Caki2 (cell line): Measurements from ENCODE around the gene TACR3. TPM values are rescaled to one million over a fixed set of nuclear protein-coding genes. Genes with fewer than 3 reads are reported as not detected.
"Not testable (repeated sequence)": the region's sequence is repeated elsewhere in the genome, so short reads cannot be mapped to it uniquely, and the experiment has no call there.

Experiments used
- DNase-seq: peaks from one replicate; pipeline ENCODE4 v3.0.0-alpha.2; 2015; ENCODE audit warnings: low read depth
- in situ Hi-C: cut with HindIII; loops from 2 replicates; pipeline ENCODE4 v1.10.0; 2016; ENCODE audit warnings: low sequenced_read_pairs, low pct_unique_long_range_greater_than_20kb, mixed read lengths
- total RNA-seq: library from RNA; depleted of rRNA; stranded (reverse); fragments of >200 nt; shearing (Covaris generic); gene quantifications from 2 replicates; pipeline ENCODE4 v1.2.3, GENCODE V29; 2014; ENCODE audit warnings: low replicate concordance; rRNA removed

TACR3 gene, protein sequence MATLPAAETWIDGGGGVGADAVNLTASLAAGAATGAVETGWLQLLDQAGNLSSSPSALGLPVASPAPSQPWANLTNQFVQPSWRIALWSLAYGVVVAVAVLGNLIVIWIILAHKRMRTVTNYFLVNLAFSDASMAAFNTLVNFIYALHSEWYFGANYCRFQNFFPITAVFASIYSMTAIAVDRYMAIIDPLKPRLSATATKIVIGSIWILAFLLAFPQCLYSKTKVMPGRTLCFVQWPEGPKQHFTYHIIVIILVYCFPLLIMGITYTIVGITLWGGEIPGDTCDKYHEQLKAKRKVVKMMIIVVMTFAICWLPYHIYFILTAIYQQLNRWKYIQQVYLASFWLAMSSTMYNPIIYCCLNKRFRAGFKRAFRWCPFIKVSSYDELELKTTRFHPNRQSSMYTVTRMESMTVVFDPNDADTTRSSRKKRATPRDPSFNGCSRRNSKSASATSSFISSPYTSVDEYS
- total RNA-seq, result not detected in 2 replicates

DNA sequence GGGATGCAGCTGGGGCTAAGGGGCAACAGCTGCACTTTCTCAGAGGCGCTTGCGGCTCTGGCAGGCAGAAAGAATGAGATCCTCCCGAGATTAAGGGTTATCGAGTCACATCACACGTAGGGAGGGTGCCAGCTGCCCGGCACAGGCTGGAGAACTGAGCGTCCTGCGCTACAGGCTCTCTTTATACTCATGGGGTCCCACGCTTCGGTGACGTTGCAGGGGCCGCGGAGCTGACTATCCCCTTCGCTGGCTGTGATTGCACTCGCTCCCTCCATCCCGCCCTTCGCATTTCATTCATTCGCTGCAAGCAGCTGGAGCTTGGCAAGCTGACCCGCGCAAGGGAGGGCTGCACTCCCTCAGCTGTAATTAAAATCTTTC, at the start of gene TACR3:
Gene TACR3, minus strand, starts transcription at position 156 of the 378 bp plus-strand sequence. CDS start 310 bp downstream, outside the sequence.
- DNase-seq, result no peak
- in situ Hi-C loops, result no loop called here

DNA sequence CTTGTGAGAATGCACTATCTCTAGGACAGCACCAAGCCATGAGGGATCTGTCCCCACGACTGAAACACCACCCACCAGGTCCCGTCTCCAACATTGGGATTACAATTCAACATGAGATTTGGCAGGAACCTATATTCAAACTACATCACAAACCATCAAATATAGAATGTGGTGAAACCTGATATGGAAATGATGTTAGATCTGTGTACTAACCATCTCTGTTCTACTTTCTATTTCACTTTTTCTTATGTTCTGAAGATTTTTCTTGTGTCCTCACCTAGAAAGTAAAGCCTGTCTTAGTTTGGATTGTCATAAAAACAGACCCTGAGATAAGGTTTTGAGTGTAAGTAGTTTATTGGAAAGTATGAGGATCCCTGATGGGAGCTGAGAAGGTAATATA, 37.8 kb upstream of the TACR3 start:
- in situ Hi-C loops, result no loop called here
- DNase-seq, result no peak

DNA sequence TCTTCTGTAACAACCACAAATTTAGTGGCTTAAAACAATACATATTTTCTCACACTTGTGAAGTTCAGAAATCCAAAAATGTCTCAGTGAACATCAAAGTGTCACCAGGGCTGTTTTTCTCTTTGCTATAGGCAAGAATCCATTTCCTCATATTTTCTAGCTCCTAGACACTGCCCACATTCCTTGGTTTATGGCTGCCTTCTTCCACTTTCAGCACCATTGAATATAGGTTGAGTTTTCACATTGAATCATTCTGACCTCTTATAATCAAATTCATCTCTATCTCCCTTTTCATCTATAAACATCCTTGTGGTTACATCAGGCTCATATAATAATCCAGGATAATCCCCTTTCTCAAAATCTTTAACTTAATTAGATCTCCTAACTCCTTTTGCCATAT, 37.0 kb upstream of the TACR3 start:
- in situ Hi-C loops, result no loop called here
- no peak for DNase-seq

DNA sequence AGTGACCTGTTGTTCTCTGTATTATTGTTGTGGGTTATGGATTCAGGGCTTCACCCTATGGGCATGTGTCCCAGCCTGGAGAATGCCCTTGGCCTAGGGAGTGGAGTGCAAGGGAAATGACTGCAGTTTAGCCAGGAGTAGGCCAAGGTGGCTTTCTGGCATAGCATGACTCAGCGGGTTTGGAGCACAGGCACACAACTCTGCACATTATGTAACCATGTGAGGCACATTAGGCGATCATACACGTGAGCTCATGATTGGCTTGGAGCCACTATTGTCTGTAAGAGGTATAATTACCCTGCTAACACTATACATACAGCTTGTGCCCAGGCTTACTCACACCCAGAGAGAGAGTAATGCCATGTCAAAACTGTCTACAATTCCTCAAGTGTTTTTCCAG, 35.1 kb upstream of the TACR3 start:
- in situ Hi-C loops, result no loop called here
- peak; percentile 57 for DNase-seq

DNA sequence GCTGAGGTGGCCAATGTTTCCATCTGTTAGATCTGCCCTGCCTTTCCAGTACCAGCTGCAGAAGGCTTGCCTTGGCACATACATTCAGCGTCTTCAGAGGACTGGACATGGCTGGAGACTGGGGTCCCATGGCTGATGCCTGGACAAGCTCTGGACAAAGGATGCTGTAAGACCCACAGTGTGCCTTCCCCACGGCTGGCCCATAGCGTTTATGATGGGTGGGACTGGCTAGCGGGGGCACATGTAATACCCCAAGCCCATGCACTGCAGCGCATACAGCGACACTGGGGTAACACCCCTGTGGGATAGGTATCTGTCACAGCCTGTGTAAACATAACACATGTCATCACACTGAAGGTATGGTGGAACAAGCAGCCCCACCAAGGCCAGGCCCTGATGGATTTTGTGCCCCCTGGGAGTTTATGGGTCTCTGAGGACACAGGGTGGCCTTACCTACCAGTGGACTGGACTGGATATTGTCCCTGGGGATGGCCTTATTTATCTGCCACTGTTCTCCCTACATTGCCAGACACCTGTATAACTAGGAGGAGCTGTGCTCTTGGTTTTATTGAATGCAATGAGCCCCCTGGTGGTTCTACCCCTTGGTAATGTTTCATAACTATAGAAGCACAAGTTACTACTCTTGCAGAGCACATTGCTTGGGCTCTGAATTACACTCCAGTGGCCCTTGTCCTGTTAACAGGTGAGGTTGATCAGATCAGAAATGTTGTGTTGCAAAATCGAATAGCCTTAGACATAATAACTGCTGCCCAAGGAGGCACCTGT, 34.3 kb upstream of the TACR3 start:
- no peak for DNase-seq
- in situ Hi-C loops, result no loop called here

DNA sequence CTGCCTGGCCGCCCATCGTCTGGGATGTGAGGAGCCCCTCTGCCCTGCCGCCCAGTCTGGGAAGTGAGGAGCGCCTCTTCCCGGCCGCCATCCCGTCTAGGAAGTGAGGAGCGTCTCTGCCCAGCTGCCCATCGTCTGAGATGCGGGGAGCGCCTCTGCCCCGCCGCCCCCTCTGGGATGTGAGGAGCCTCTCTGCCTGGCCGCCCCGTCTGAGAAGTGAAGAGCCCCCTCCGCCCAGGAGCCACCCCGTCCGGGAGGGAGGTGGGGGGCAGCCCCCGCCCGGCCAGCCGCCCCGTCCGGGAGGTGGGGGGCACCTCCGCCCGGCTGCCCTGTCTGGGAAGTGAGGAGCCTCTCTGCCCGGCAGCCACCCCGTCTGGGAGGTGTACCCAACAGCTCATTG, 3.4 kb upstream of the TACR3 start:
- DNase-seq, in situ Hi-C loops: not testable (repeated sequence)

DNA sequence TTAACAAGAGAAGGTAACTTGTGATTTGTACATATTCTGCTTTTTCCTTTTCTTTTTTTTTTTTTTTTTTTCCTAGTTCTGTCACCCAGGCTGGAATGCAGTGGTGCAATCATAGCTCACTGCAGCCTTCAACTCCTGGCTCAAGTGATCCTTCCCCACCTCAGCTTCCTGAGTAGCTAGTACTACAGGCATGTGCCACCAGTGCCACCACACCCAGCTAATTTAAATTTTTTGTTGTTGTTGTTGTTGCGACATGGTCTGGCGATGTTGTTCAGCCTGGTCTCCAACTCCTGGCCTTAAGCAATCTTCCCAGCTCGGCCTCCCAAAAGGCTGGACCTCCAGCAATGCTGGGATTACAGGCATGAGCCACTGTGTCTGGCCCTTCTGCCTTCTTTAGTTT, 1.5 kb upstream of the TACR3 start:
- DNase-seq, result no peak
- in situ Hi-C loops, result no loop called here

DNA sequence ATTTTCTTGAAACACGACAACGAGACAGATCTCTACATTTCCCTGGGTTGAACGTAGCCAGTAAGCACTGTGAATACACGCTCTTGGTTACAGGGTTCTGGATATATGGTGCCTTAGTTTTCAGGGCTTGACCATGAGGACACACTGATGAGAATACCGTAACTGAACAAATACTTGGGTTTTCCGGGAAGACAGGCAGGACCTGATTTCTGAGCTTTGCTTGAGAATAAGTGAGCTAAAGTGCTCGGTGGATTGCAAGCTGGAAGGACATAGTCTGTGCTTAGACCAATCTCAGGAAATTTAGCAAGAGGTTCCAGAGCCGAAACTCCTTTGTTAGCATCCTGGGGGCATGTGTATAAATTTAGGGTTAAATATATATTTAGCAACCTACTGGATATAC, 876 bp upstream of the TACR3 start:
- no peak for DNase-seq
- in situ Hi-C loops, result no loop called here

DNA sequence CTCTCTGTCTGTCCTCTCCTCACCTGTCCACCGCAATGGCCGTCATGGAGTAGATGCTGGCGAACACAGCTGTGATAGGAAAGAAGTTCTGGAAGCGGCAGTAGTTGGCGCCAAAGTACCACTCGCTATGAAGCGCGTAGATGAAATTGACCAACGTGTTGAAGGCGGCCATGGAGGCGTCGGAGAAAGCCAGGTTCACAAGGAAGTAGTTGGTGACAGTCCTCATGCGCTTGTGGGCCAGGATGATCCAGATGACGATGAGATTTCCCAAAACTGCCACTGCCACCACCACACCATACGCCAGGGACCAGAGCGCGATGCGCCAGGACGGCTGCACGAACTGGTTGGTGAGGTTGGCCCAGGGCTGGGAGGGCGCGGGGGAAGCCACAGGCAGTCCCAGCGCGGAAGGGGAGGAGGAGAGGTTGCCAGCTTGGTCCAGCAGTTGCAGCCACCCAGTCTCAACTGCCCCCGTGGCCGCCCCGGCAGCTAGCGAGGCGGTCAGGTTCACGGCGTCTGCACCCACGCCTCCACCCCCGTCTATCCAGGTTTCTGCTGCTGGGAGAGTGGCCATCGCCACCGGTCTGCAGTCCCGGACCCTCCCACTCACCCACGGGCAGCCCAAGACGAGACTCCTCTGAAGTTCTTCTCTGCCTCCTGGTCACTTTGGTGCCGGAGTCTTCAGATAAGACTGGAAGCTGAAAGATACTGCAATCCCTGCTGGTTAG, 518 bp downstream of the TACR3 start:
- in situ Hi-C loops, result no loop called here
- DNase-seq, result no peak

DNA sequence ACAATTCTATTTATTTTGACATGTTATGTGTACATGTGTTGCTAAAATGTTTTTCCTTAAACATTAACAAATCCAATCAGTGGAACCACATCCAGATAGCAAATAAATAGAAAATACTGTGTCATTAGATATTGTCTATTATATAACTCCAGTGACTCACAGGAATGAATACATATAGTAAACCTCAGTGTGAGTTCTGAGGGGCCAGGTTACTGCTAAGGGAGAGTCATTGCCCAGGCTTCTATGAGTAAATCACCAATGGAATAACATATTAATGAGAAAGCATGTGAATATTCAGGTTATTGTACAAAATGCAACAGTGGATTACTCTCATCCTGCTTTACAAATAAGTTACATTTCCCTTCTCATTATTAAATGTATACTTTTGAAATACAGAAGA, 27.2 kb downstream of the TACR3 start:
- in situ Hi-C loops, result no loop called here
- no peak for DNase-seq

DNA sequence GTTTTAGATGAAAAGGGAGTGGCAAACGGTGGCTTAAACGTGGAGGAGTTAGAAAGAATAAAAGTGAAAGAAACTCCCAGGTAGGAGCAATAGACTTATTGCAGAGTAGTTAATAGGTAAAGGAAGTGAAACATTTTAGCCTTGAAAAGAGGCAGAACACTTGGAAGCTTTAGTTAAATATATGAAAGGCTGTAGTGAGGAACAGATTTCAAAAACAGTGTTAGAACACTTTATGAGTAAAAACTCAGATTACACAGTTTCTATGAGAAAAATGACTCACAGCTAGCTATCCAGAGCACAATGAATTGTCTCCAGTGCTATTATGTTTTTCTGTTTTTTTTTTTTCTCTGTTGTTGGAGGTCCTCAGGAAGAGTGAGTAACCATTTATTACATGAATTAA, 45.8 kb downstream of the TACR3 start:
- in situ Hi-C loops, result no loop called here
- no peak for DNase-seq

DNA sequence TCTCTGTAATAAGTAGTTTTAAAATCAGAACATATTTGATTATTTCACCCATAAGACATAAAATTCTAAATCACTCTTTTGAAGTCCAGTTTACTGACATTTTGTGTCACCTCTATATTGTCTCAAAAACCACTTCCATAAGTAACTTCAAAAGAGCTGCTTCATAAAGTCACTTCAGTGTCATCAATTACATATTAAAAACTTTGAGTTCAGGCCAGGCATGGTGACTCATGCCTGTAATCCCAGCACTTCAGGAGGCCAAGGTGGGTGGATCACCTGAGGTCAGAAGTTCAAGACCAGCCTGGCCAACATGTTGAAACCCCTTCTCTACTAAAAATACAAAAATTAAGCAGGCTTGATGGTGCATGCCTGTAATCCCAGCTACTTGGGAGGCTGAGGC, 53.0 kb downstream of the TACR3 start:
- in situ Hi-C loops, DNase-seq: not testable (repeated sequence)

DNA sequence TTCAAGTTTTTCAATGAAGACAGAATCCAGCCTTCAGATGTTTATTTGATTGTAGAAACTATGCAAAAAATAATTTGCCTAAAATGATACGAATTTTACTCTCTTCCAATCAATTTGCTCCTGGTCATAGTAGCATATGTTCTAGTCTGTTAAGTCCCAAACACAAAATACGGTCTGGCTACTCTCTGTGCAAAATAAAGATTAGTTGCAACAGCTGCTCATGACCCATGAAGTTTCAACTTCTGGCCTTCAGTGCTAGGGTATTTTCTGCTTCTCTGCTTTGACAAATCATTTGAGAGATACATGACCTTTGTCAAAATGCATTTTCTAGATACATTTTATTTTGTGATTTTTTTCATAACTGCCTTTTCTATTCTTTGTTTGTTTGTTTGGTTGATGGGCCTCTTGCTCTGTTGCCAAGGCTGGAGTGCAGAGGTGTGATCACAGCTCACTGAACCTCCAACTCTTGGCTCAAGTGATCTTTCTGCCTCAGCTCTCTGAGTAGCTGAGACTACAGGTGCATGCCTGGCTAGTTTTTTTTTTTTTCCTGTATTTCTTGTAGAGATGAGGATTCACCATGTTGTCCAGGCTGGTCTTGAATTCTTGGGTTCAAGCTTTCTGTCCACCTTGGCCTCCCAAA, 55.2 kb downstream of the TACR3 start:
- in situ Hi-C loops, result no loop called here
- DNase-seq, result no peak

DNA sequence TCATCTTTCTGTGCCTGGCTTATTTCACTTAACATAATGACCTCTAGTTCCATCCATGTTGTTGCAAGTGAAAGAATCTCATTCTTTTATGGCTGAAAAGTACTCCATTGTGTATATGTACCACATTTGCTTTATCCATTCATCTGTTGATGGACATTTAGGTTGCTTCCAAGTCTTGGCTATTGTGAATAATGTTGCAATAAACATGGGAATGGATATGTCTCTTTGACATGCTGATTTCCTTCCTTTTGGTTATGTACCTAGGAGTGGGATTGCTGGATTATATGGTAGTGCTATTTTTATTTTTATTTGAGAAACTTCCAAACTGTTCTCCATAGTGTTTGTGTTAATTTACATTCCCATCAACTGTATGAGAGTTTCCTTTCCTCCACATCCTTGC, 71.2 kb downstream of the TACR3 start:
- no peak for DNase-seq
- in situ Hi-C loops, result no loop called here

DNA sequence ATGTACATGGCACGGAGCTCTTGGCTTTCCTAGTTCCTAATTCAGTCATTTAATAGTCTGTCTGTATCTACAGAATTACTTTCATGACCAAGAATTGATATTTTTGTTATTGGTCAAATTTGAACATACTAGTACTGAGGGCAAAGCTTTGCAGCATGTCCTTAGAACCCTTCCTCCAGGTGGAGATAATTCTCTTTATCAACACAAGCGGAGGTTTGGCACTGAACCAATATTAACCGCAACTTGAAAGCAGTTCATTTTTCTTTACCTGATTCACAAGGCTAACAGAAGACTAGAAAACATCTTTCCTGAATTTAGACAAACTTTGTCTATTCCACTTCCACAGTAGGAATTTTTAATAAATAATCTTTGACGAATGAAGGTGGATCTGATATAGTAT, 73.8 kb downstream of the TACR3 start:
- in situ Hi-C loops, result no loop called here
- DNase-seq, result no peak

DNA sequence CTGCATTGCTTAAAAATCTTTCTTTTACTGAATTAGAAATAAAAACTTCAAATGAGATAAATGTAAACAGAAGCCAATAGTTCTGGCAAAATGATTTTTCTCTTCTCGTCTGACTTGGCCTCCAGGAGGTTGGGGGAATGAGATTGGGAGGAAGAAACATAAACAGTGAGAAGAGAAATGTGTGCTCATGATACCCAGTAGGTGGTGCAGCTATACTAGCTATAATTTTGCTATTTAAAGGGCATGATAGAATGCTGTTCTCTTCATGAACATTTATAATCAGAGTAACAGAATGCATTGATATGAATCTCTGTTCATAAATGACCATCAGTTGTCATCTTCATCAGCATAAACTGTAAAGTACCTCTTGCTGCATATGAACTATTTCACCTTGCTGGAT, 85.5 kb downstream of the TACR3 start:
- no peak for DNase-seq
- in situ Hi-C loops, result no loop called here

DNA sequence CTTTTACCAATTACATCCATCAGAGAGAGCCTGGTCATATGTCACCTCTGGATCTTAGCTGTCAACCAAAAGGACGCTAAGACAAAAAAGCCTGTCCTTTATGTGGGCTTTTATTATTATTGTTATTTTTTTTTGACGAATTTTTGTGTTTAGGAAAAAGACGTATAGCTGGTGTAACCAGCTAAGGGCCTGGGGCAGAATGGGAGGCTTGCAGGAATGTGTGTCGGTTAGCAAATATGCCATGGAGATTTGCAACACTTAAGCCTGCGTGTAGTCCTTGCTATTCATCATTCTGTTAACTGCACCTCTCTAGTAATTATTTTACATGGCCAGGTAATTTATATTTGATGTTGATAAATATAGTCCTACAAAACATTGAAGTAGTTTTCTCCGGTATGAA, 93.5 kb downstream of the TACR3 start:
- no peak for DNase-seq
- in situ Hi-C loops, result no loop called here

DNA sequence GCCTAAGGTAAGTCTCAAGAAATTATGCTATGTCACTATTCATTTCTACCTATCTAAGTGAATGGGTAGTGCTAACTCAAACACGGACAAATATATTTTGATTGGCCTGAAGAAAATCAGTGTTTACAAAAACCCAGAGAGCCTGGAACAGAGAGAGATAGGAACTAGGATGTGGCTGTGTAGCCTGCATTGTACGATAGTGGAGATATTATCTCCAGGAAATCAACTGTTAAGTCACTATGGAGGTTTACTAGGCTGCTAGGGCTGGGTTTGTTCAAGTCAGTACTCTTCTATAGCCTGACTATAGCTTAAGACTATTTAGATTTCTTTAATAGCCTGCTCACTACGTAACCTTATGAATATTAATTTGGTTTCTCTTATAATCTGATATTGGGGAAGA, 127.9 kb downstream of the TACR3 start:
- no peak for DNase-seq
- in situ Hi-C loops, result no loop called here
